ENCODE data around the gene FZD10.

FZD10 gene

DNA sequence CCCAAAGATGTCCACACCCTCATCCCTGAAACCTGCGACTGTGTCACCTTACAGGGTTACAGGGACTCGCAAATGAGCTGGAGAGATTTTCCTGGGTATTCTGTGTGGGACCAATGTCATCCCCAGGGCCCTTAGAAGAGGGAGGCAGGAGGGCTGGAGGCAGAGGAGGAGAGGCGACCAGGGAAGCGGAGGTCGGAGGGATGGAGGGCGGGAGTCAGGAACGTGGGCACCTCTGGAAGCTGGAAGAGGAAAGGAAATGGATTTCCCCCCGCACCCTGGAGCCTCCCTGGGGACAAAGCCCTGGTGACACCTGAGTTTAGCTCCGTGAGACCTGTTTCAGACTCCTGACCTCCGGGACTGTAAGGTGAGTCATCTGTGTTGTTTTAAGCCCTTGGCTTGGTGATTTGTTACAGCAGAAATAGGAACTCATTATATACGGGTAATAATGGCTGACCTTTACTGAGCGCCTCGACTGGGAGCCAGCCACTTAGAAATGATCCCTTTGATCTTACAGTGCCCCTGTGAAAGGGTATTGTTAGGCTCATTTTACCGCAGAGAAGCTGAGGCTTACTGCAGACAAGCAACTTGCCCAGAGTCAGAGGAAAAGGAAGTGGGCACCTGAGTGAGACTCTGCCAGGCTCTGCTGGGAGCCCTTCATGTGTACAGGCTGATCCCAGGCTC, 29.3 kb upstream of the FZD10 start:
- no peak for DNase-seq

GRCh38 chr12:130133851-130134562, 28.3 kb upstream of the FZD10 start:
- DNase-seq = no peak

- DNase-seq = no peak
These were observed 27.7 kb upstream of the FZD10 start for GRCh38 chr12:130134563-130134915.

GRCh38 chr12:130136509-130137039, 25.7 kb upstream of the FZD10 start:
- DNase-seq = no peak

- DNase-seq = peak; percentile 82
These were observed 24.9 kb upstream of the FZD10 start for GRCh38 chr12:130137040-130138018.

GRCh38 chr12:130138478-130138877, 23.8 kb upstream of the FZD10 start:
- no peak for DNase-seq

- no peak for DNase-seq
These were observed 22.5 kb upstream of the FZD10 start for GRCh38 chr12:130139567-130140421.

DNA sequence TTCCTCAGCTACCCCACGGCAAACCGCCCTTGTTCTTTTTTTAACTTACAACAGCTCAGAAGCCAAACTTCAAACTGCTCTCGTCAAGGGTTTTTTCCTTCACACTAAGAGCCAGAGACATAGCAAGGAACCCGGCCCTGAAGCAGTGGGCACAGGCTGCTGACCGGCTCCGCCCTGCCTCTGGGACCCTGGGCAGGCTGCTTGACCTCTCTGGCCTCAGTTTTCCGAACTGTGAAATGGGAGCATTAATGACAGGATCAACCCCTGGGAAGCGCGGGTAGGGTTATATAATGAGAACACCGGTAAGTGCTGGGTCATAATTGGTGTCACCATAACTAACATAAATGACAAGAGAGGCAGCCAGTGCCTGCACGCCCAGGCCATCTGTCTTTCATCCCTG, 21.2 kb upstream of the FZD10 start:
- no peak for DNase-seq

DNA sequence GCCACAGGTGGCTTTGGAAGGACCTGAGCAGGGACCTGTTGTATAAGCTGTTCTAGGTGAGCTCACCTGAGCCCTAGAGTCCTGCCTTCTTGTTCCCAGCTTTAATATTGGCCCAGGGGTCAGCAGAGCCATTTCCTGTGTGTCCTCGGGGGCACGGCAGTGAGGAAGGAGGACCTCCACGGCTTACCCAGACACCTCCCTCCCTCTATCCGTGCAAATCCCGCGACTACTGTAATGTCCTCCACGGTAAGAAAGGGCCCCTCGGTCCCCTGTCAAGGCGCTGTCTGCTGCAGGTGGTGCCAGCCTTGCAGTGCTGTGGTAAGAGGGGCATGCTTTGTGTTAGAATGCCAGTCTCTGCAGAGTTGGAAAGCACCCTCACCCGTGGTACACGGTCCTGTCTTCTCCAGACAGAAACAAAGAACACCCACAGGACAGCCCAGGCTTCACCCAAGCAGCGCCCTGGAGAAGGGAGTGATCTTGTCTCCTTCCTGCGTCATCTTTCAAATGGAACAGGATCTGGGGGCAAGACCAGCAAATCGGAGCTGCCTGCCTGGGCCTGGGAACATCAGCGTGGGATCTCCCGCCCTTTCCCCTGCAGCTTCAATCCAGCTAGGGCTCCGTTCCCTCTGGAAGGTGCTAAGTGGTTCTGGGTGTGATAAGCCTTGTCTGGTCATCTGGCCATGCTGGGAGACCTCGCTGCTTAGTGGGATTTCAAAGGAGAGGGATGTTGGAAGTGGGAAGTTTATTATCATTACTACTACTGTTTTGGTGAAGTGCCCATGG, 20.2 kb upstream of the FZD10 start:
- DNase-seq = no peak

DNA sequence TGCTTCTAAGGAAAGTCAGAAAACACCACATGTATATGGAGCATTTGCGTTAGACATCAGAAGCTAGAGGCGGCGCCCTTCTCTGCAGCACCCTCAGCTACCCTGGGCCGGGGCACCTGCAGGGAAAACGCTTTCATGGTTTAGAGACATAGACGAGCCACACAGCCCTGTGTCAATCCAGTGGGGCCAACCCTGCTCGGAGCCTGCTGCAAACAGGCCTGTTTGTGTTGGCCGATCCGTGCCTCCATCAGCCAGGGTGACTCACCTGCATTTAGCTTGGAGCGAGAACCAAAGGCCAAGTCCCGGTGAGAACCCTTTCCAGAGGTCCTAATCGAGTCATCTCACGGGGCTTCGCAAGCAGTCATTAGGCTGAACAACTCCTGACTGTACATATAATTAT, 19.5 kb upstream of the FZD10 start:
- DNase-seq = no peak

DNA sequence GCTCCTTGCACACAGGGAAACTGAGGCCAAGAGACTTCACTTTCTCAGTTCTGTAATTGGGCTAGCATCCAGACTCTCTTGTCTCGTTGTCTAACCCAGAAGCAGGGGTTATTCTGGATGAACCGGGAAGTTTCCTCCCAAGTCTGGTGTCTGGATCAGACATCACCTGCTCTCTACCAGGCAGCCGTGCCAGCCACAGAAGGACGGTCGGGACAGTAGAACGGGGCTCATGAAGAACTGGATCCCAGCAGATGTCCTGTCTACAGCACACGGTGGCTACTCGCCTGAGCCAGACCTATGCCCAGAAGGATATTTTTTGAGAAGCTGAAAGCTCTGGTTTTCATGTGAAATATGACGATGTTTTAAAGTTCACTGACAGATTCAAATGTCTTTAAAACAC, 19.1 kb upstream of the FZD10 start:
- no peak for DNase-seq

- DNase-seq = no peak
These were observed 18.0 kb upstream of the FZD10 start for GRCh38 chr12:130144256-130144655.

- DNase-seq = no peak
These were observed 16.5 kb upstream of the FZD10 start for GRCh38 chr12:130145731-130146130.

- no peak for DNase-seq
These were observed 15.9 kb upstream of the FZD10 start for GRCh38 chr12:130146176-130146931.

GRCh38 chr12:130147875-130148596, 14.2 kb upstream of the FZD10 start:
- no peak for DNase-seq

- no peak for DNase-seq
These were observed 10.4 kb upstream of the FZD10 start for GRCh38 chr12:130151846-130152245.

DNA sequence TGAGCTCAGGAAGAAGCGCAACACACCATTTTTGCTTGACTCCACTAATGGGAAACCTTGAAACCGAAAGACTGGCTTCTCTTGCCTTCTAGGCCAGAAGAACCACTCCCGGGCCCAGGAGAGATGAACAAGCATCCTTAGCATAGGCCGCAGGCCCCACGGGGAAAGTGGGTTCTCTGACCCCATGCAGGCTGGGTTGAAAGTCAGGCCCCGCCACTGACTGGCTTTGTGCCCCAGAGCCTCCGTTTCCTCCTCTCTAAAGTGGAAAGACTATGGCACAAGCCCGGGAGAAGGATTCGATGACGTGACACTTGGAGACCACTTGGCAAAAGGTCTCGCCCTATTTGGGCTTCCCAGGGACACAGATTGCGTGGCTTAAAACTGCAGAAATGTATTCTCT, 9.9 kb upstream of the FZD10 start:
- DNase-seq = no peak

DNA sequence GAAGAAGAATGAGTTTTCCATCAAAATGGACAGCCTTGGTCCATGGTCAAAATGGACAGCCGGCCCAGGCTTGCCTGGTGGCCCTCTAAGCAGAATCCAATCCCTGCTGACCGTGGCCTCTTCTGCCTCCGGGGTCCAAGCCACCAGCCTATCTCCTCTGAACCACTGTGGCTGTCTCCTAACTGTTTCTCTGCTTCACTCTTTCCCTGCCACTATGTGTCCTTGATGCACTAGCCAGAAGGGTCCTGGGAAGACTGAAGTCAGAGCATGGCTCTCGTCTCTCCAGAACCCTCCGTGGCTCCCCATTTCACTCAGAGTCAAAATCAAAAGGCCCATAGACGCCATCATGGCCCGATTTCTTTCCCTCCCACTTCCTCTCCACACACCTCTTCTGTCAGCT, 8.5 kb upstream of the FZD10 start:
- DNase-seq = no peak

- no peak for DNase-seq
These were observed 7.8 kb upstream of the FZD10 start for GRCh38 chr12:130154276-130155070.

All from NCI-H345 (cell line).